HG03521 (cell line): ENCODE measurements around the gene AGPAT4.

Source experiments
- ATAC-seq: cut with Tn5 transposase; IDR thresholded peaks from one replicate; pipeline ENCODE4 v1.9.1; 2021; ENCODE audit warnings: mild to moderate bottlenecking, moderate library complexity; ENCODE audit not compliant: unreplicated experiment

AGPAT4 gene

DNA sequence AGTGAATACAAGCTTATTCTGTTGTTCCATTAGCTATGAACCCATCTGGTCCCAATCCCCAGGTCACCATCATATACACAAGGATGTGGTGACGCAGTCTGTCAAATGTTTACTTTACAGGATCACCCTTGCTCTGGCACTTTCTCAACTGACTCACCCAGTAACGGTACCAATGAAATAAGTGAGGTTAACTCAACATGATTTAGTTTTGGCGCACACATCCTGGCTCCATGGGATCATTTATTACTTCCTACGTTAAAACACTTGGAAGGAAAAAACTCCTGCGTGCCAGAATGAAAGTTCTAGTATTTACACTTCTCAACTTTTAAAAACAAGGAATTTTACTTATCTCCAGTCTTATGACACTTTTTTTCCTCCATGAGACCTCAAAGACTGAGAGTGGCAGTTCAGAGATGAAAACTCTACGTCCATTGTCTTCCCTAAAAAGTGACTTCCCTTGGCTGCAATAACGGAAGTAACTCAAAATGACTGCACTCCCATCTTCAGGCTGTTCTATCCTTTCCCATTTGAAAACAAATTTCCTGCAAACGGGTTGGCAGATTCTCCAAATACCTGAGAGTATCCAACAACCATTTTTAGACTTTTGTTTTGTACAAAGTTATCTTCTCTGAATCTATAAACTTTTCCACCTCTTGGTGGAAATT, 15.9 kb downstream of the AGPAT4 start:
- no peak for ATAC-seq

GRCh38 chr6:161256407-161256806, 17.5 kb downstream of the AGPAT4 start:
- no peak for ATAC-seq

GRCh38 chr6:161255518-161255917, 18.3 kb downstream of the AGPAT4 start:
- ATAC-seq: no peak

GRCh38 chr6:161254464-161255253, 19.2 kb downstream of the AGPAT4 start:
- no peak for ATAC-seq

- no peak for ATAC-seq
Measured at GRCh38 chr6:161254126-161254463, 19.8 kb downstream of the AGPAT4 start.

- no peak for ATAC-seq
Measured at GRCh38 chr6:161251345-161251744, 22.5 kb downstream of the AGPAT4 start.

DNA sequence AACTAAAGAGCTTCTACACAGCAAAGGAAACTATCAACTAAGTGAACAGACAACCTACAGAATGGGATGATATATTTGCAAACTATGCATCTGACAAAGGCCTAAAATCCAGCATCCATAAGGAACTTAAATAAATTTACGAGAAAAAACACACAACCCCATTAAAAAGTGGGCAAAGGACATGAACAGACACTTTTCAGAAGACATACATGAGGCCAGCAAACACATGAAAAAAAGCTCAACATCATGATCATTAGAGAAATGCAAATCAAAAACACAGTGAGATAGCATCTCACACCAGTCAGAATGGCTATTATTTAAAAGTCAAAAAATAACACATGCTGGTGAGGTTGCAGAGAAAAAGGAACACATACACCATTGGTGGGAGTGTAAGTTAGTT, 24.5 kb downstream of the AGPAT4 start:
- no peak for ATAC-seq

DNA sequence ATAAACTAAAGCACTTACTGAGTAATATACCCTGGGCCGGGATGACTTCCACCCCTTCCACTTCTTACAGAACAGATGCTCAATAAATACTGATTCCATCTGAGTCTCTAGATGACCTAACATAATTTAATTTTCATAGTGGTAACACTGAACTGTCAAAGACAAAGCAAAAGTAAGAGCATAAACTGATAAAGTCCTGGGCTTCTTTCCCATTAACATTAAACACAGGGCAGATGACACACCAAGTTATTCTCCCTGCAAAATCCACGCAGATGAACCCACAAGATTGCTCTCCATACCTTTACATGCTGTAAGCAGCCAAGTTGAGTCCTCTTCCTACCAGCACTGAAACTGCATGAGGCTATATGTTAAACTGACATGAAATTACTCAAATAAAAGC, 27.1 kb downstream of the AGPAT4 start:
- no peak for ATAC-seq

GRCh38 chr6:161245363-161245762, 28.5 kb downstream of the AGPAT4 start:
- no peak for ATAC-seq

DNA sequence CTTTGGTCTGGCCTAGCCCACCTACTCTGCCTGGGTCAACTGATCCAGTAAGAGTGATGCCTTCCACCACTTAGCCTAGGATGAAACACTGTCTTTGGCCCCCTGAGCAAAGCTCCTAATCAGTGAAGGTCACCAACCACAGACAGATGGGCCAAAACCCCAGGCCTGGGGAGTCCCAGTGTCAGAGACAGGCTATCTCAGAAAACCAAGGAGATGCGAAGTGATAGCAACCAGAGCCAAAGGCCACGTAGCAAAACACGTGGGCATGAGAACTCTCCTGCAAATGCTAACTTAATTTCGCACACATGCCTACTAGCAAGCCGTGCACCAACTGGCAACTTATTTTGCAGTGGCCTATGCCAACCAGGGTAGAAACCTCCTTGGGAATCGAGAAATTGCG, 29.1 kb downstream of the AGPAT4 start:
- ATAC-seq: no peak

DNA sequence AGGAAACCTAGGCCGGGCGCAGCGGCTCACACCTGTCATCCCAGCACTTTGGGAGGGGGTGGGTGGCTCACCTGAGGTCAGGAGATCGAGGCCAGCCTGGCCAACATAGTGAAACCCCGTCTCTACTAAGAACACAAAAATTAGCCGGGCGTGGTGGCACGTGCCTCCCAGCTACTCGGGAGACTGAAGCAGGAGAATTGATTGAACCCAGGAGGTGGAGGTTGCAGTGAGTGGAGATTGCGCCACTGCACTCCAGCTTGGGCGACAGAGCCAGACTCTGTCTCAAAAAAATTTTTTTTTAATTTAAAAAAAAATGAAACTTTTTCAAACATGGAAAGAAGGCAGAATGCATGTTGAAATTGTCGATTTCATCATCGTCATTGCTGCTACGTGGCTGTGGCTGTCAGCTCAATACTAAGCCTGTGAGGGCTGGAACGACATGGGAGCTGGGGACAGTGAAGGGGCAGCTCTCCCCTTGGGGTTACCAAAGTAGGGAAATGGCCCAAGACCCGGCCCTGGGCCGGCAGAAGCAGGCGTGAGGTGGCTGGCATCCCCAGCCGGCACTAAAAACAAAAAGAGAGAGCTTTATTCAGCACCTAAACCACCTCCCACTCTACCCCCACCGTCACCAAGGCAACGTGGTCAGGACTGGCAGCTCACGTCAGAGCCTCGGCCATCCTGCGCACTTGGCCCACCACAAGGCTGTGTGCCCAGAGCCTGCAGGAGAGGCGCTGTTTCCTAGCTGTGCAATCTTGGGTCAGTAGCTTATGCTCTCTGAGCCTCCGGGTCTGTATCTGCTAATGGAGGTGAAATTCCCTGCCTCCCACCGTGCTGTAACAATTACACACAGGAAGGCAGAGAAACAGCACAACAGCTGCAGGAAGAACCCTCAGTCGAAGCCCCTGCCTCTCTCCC, 30.8 kb downstream of the AGPAT4 start:
- no peak for ATAC-seq

DNA sequence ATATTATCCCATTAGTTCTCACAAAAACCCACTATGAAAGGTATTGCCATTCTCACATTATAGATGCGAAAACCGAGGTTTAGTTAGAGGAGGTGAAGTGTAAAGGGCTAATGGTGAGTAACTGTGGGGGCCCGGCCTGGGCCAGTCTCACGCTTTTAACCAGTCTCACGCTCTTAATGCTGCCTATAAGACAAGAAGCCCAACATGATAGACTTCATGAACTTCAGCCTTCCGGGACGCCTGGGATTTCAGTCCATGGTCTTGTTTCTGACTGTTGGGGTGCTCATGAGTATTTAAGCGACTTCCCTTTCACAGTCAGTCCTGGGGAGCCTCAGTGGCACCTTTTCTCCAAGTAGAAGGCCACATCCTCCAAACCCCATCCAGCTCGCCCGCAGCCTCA, 31.7 kb downstream of the AGPAT4 start:
- no peak for ATAC-seq

- no peak for ATAC-seq
Measured at GRCh38 chr6:161239001-161239400, 34.9 kb downstream of the AGPAT4 start.

- no peak for ATAC-seq
Measured at GRCh38 chr6:161238500-161238899, 35.4 kb downstream of the AGPAT4 start.

DNA sequence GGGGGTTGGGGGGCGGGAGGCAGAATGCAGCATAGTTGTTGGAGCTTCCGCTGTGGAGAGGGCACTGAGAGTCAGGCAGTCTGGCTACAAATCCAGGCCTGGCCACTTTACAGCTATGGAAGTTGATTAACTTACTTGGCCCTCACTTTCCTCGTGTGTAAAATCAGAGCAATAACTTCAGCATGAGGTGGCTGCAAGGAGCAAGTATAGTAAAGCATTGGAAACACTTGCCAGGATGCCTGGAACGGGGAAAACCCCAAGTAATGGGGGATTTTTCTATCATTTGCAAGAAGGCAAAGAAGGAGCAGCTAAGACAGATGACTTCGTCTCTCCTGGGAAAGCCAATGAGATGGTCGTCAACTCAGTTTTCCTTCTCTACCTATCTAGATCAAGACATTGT, 35.8 kb downstream of the AGPAT4 start:
- no peak for ATAC-seq

DNA sequence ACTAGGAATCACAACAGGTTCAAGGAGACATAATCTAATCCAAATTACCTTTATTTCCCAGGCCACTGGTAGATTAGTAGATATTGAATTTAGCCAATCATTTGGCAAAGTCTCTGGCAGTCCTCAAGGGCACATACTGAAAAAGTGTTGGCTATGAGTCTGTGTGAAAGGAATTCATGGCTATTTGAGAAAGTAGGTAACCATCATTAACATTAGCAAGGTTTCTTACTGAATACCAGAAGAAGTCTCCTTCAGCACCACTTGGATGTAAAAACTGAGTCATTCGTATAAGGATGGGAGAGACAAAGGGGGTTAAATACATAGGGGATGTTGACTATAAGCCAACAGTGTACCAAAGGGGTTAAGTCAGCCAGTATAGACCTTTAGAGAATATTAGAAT, 36.7 kb downstream of the AGPAT4 start:
- ATAC-seq: no peak

DNA sequence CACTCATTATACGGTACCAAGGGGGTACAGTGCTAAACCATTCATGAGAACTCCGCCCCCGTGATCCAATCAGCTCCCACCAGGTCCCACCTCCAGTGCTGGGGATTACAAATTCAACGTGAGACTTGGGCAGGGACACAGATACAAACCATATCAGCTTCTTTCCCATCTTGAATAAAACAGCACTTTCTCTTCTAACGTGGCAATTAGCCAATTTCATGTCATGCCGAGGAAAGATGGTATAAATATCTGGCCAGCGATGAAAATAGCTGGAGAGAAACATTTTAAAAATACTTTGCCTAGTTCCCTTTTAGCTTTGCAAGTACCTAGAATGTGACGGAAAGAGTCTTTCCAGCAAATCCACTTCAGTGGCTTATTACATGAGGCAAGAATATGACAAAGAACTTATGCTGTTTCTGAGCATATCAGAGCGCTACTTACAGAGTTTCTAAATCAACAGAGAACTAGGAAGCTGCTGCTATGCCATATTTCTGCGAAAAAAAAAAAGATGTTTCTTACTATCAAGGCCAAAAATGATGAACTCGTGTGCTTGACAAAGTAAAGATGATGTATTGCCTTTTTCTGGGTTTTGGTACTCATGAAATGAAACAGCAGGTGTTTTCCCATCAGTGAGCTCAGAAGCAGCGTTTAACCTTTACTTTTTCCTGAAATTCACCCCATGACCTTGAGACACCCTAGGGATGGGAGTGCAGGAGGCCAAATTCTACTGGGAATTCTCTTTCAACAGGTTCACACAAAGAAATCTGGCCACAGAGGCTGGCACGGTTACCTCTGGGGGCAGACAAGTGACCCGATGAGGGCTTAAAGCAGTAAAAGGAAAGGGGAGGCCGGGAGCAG, 37.9 kb downstream of the AGPAT4 start:
- no peak for ATAC-seq

- ATAC-seq: no peak
Measured at GRCh38 chr6:161233986-161234661, 39.7 kb downstream of the AGPAT4 start.

DNA sequence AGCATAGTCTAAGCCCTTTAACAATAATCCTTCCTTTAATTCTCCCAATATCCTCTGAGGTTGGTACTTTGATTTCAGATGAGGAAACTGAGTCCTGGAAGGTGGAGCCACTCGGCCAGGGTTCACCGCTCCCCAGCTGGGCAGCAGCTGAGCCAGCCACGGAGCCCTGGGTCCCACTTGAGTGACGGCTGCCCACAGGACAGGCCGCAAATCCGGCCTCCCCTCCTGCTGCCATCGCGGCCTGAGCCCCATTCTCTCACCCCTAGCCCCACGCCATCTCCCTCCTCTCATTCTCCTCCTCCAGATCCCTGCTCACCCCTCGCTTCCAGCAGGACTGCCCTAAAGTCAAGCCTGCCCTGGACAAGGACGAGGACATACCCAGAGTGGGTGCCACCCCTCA, 41.4 kb downstream of the AGPAT4 start:
- ATAC-seq: no peak

DNA sequence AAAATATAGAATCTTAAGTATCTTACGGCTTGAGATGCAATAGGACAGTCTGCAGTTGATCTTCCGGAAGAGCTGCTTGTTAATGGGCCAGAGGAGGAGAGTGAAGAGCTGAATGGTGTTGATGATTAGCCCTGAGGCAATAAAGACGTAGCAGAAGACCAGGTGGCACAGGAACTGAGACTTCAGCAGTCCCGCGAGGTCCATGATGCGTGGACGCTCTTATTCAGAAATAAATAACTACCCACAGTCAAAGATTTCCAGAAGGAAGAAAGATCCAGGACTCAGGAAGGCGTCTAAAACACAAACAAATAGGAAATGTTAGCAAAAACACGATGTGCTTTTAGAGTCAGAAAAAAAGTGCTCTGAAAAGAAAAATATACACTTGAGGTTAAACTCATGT, 41.9 kb downstream of the AGPAT4 start:
- ATAC-seq: no peak
